Dermis microvascular lymphatic vessel endothelial cell (primary cell): ENCODE data around the gene LURAP1L. TPM values are rescaled to one million over a fixed set of nuclear protein-coding genes. Genes with fewer than 3 reads are reported as not detected.
"Not testable (repeated sequence)": the region's sequence is repeated elsewhere in the genome, so short reads cannot be mapped to it uniquely, and the experiment has no call there.

Experiments used
- DNase-seq, 2 donors: peaks; one replicate each; pipeline versions ENCODE4 v3.0.0 to v3.0.0-alpha.2; 2010; ENCODE audit warnings: low read depth in 2 of 2
- total RNA-seq: library from RNA; depleted of rRNA; stranded (reverse); fragments of >200 nt; gene quantifications from 2 replicates; pipeline ENCODE4 v1.2.1, GENCODE V29; 2014

LURAP1L gene
- total RNA-seq, 1 donor from 2014 or later, result 2.6 TPM

DNA sequence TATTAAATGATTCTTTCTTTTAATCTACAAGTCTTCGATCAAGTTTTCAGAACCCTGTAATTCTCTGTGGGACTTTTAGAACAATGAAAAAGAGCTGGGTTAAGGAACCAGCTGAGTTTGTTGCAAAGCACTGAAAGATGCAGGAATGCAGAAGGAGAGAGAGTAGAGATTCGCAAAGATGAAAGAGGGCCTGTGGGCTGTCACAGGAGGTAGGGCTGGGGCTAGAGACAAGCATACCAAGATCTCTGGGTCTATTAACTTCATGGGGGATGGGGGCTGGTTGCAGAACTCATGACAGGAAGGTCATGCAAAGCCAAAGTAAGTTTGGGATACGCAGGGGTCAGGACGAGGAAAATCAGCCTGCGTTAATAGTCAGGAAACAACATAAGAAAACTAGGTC lies 81.8 kb downstream of the LURAP1L start:
- no peak for DNase-seq

DNA sequence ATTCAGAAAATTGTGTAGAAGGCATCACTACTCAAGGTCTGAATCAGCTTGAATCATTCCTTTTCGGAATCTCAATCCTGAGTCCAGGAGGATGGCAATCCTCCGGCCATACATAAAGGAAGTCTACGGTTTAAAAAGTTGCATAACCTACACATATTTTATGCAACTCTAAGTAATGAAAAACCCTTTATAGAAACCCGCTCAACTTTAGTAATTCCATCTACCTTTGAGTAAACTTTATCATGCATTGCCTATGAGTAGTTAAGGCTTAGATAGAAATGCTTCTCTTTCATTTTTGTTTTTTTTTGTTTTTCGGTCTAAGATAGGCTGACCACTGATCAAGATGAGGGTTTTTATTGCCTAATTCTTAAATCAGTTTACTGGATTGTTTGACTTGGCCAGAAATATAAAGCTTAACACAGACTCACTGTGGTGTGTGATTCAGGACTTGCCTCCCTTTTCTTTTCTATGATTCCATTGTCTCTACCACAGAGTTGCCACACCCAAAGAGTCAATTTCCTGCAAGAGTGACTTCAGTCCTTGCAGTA lies 85.0 kb downstream of the LURAP1L start:
- peak in 1 of 2 donors; percentile 26 for DNase-seq

DNA sequence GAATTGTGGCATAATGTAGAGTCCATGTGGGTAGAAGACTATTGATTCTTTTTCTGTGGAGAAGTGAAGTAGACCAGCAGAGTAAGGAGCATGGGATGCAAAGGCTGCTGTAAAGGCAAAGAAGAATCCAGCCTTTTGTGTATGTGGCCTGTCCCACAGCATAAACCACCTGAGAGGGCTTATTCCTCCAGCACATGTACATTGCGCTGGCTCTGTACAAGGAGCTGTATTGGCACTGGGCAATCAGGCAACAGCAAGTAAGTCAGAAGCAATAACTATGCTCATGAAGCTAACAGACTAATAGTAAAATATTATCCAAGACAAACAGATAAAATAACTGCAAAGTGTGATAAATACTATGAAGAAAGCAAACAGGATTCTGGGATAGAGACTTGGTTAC lies 86.2 kb downstream of the LURAP1L start:
- no peak for DNase-seq

DNA sequence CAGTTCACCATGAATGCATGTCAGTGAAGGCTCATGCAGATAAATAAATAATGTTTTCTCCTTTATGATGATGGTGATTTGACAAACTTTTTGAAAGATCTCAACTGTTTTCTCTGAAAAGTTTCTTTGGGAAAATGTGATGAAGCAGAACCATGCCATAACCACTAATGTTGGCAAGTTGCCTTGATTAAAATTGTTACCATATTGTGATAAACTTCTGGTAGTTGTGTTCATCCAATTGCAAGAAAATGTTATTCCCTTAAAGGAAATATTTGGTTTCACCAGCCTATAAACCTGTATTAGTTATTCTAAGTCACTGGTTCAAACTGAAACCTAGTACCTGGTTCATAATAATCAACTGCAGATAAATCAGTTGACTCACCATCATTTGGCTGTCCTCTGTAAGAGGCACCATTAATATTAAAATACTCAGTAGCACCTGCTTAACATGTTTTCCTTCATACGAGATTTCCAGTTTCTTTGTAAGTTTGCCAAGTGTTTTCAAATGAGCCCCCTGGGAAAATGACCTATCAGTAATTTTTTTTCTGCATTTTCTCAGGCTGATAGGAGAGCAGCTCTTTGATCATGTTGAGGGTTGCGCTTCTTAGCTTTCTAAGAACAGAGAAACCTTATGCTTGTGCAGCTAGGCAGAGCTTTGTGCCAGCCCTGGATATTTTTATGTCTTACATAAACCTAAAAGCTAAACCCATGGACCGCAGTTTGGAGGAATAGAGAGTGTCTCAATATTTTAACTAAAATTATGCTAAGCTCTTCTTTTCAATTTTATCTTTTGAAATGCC lies 88.0 kb downstream of the LURAP1L start:
- DNase-seq, result no peak

DNA sequence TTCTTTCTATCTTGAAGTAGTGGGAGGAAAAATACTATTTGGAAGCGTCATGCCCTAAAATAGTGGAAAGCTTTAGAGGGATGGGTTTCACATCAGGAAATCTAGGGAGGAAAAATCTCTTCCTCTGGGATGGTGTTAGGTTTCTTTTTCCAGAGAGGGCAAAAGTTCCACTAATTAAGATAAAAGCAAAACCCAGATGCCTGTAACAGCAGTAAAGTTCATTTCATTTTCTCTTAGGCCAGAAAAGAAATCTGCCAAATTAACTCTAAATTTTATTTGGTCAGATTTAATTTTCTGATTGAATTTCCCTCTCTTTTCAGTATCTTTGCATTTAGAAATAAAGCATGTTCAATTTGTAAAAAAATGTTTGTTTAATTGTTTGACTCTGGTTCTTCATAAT lies 88.8 kb downstream of the LURAP1L start:
- DNase-seq, result no peak

DNA sequence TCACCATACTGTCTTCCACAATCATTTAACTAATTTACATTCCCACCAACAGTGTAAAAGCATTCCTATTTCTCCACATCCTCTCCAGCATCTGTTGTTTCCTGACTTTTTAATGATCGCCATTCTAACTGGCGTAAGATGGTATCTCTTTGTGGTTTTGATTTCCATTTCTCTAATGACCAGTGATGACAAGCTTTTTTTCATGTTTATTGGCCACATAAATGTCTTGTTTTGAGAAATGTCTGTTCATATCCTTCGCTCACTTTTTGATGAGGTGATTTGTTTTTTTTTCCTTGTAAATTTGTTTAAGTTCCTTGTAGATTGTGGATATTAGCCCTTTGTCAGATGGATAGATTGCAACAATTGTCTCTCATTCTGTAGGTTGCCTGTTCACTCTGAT lies 90.6 kb downstream of the LURAP1L start:
- DNase-seq, result not testable (repeated sequence)

Other genes with a start within 250 kb of the LURAP1L start
- 0.51 and 0.63 TPM in 2 replicates for gene TYRP1, start 81.6 kb upstream of the LURAP1L start, total RNA-seq